Stomach (tissue), 4 donors: ENCODE results near the gene NCKAP1.

Experiments
- EP300 ChIP-seq: sonication (generic); formaldehyde crosslinking; IDR thresholded peaks from one replicate; pipeline ENCODE4 v1.6.1; 2017; ENCODE audit warnings: antibody characterized with exemption
- POLR2A ChIP-seq, 4 donors: fragments of 450-650 bp; IDR thresholded peaks; one replicate each; pipeline ENCODE4 v1.6.1; 2016; ENCODE audit warnings: antibody characterized with exemption in 4 of 4, control low read depth in 2 of 4, mild to moderate bottlenecking in 1 of 4, moderate library complexity in 1 of 4
- POLR2AphosphoS5 ChIP-seq, 3 donors: sonication (generic); formaldehyde crosslinking; IDR thresholded peaks; one replicate each; pipeline ENCODE4 v1.6.1; 2016; ENCODE audit warnings: antibody characterized with exemption in 3 of 3
- TF ChIP-seq, protein P1 (sequence below), 7 experiments: fragments of 450-650 bp in 4 of 7; fragments of 200-600 bp in 3 of 7; sonication (generic) in 3 of 7; IDR thresholded peaks; one replicate each; pipeline ENCODE4 v1.5.1; 2016 to 2019; ENCODE audit warnings: antibody characterized with exemption in 7 of 7, control low read depth in 2 of 7, mild to moderate bottlenecking in 1 of 7

GRCh38 chr2:182980115-182980514 is 58.1 kb downstream of the NCKAP1 start:
- TF ChIP-seq, protein P1, sequence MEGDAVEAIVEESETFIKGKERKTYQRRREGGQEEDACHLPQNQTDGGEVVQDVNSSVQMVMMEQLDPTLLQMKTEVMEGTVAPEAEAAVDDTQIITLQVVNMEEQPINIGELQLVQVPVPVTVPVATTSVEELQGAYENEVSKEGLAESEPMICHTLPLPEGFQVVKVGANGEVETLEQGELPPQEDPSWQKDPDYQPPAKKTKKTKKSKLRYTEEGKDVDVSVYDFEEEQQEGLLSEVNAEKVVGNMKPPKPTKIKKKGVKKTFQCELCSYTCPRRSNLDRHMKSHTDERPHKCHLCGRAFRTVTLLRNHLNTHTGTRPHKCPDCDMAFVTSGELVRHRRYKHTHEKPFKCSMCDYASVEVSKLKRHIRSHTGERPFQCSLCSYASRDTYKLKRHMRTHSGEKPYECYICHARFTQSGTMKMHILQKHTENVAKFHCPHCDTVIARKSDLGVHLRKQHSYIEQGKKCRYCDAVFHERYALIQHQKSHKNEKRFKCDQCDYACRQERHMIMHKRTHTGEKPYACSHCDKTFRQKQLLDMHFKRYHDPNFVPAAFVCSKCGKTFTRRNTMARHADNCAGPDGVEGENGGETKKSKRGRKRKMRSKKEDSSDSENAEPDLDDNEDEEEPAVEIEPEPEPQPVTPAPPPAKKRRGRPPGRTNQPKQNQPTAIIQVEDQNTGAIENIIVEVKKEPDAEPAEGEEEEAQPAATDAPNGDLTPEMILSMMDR (IDR thresholded peaks at IDR 0.05), result peak in 4 of 7 experiments; percentile 22 to 58 (median 50)
- TF ChIP-seq POLR2AphosphoS5 (IDR thresholded peaks at IDR 0.05) (no peak), POLR2A (IDR thresholded peaks at IDR 0.05) (no peak), EP300 (no peak)
